Endothelial cell of umbilical vein (primary cell): ENCODE results near the gene TJP1. TPM values are rescaled to one million over a fixed set of nuclear protein-coding genes. Genes with fewer than 3 reads are reported as not detected.

Source experiments
- BruUV-seq: library from RNA; stranded (reverse); fragments of 400-500 nt; replicated peaks from 2 replicates; lab custom pipeline; 2021; lab: Mats Ljungman, UMichigan
- CTCF ChIA-PET: fragments of 300-600, 350-600 bp; sonication (Branson Sonifier 250); formaldehyde crosslinking; loops from one replicate; lab custom pipeline; 2021; ENCODE audit warnings: antibody characterized with exemption, inconsistent platforms; lab: Charles Lee
- POLR2A ChIA-PET: fragments of 300-600, 350-600 bp; sonication (Branson Sonifier 250); formaldehyde crosslinking; loops from one replicate; lab custom pipeline; 2021; ENCODE audit warnings: antibody characterized with exemption, inconsistent platforms; lab: Charles Lee
- DNase-seq: peaks from one replicate; pipeline ENCODE4 v3.0.0-alpha.2; 2011; ENCODE audit warnings: low read depth, low spot score
- FAIRE-seq: peaks from 2 replicates; lab custom pipeline; 2011; peaks lifted over from hg19 to GRCh38; lab: Jason Lieb, UNC
- H2AFZ ChIP-seq: 2 replicates; pipeline ENCODE4 v1.6.0; 2012; ENCODE audit warnings: low read depth, low read length, control low read depth, inconsistent platforms
- H3K27ac ChIP-seq: 2 replicates; pipeline ENCODE4 v1.5.1; 2011; ENCODE audit warnings: low read depth, mild to moderate bottlenecking, control low read depth, low read length, moderate library complexity; ENCODE audit not compliant: insufficient read depth
- H3K27me3 ChIP-seq, 2 experiments: 2 replicates each; pipeline versions ENCODE4 v1.6.0 to v1.6.1; 2011; ENCODE audit warnings: low read length in 2 of 2, mixed read lengths in 1 of 2; ENCODE audit not compliant: control insufficient read depth in 2 of 2, insufficient read depth in 2 of 2
- H3K36me3 ChIP-seq, 2 experiments: 2 replicates in 1 of 2; 3 replicates in 1 of 2; pipeline ENCODE4 v1.5.1; 2011; ENCODE audit warnings: low read length in 2 of 2, mild to moderate bottlenecking in 1 of 2, moderate library complexity in 1 of 2; ENCODE audit not compliant: control insufficient read depth in 2 of 2, insufficient read depth in 2 of 2; ENCODE audit errors: extremely low read depth in 1 of 2
- H3K4me1 ChIP-seq: 3 replicates; pipeline ENCODE4 v1.5.1; 2011; ENCODE audit warnings: mild to moderate bottlenecking, low read length; ENCODE audit not compliant: control insufficient read depth, insufficient read depth; ENCODE audit errors: extremely low read depth
- H3K4me2 ChIP-seq: 2 replicates; pipeline ENCODE4 v1.6.1; 2011; ENCODE audit warnings: low read length, control low read depth, mixed read lengths; ENCODE audit not compliant: insufficient read depth
- H3K4me3 ChIP-seq, 3 experiments: fragments of 200-600 bp in 1 of 3; sonication (generic), shearing (Covaris generic) in 1 of 3; replicated peaks in 1 of 3; 2 replicates each; pipeline ENCODE4 v1.5.1; 2011 to 2016; ENCODE audit warnings: control low read depth in 3 of 3, low read length in 3 of 3, mild to moderate bottlenecking in 2 of 3, inconsistent platforms in 1 of 3, low read depth in 1 of 3, moderate library complexity in 1 of 3; ENCODE audit not compliant: insufficient read depth in 1 of 3
- H3K79me2 ChIP-seq: 2 replicates; pipeline ENCODE4 v1.6.0; 2012; ENCODE audit warnings: low read length, inconsistent platforms; ENCODE audit not compliant: control insufficient read depth, insufficient read depth
- H3K9ac ChIP-seq: replicated peaks from 2 replicates; pipeline ENCODE3; 2011; ENCODE audit warnings: low read length, control low read depth; ENCODE audit not compliant: insufficient read depth; ENCODE audit errors: extremely low read depth
- H3K9me1 ChIP-seq: replicated peaks from 3 replicates; pipeline ENCODE4 v1.6.0; 2011; ENCODE audit warnings: mild to moderate bottlenecking, low read length; ENCODE audit not compliant: control insufficient read depth, insufficient read depth; ENCODE audit errors: extremely low read depth
- H3K9me3 ChIP-seq: replicated peaks from 2 replicates; pipeline ENCODE4 v1.5.1; 2012; ENCODE audit warnings: low read length, inconsistent platforms; ENCODE audit not compliant: control insufficient read depth, insufficient read depth
- H4K20me1 ChIP-seq: replicated peaks from 2 replicates; pipeline ENCODE3; 2011; ENCODE audit warnings: mild to moderate bottlenecking, low read length; ENCODE audit not compliant: control insufficient read depth, insufficient read depth; ENCODE audit errors: extremely low read depth
- EZH2 ChIP-seq: IDR thresholded peaks from 2 replicates; pipeline ENCODE4 v1.6.1; 2012; ENCODE audit warnings: borderline replicate concordance, low read depth, mild to moderate bottlenecking, moderate library complexity, low read length, inconsistent platforms; ENCODE audit not compliant: severe bottlenecking
- FOS ChIP-seq: IDR thresholded peaks from 2 replicates; pipeline ENCODE4 v1.6.1; 2011; ENCODE audit warnings: mild to moderate bottlenecking, low read length, moderate library complexity, borderline replicate concordance; ENCODE audit not compliant: insufficient read depth
- GATA2 ChIP-seq: IDR thresholded peaks from 2 replicates; pipeline ENCODE4 v1.7.0; 2011; ENCODE audit warnings: low read depth, mild to moderate bottlenecking, moderate library complexity, mixed read lengths, low read length; ENCODE audit not compliant: insufficient read length, insufficient read depth
- JUN ChIP-seq: IDR thresholded peaks from 2 replicates; pipeline ENCODE4 v1.6.1; 2011; ENCODE audit warnings: borderline replicate concordance, low read depth; ENCODE audit not compliant: insufficient read length, insufficient read depth
- MAX ChIP-seq: IDR thresholded peaks from 2 replicates; pipeline ENCODE4 v1.6.1; 2011; ENCODE audit not compliant: insufficient read depth, insufficient read length
- MYC ChIP-seq: IDR thresholded peaks from one replicate; pipeline ENCODE4 v1.6.1; 2011; ENCODE audit warnings: mild to moderate bottlenecking, low read depth, low read length
- POLR2A ChIP-seq: IDR thresholded peaks from 2 replicates; pipeline ENCODE4 v1.6.1; 2012; ENCODE audit warnings: low read depth, mild to moderate bottlenecking, control low read depth, low read length
- POLR2AphosphoS5 ChIP-seq: IDR thresholded peaks from 2 replicates; pipeline ENCODE4 v1.6.1; 2012; ENCODE audit warnings: low read depth, mild to moderate bottlenecking, control low read depth, low read length, moderate library complexity; ENCODE audit not compliant: insufficient read depth
- dilution Hi-C: fragments of 300-500 bp; cut with MboI; formaldehyde crosslinking; loops from one replicate; pipeline ENCODE4 v1.15.0; 2019; ENCODE audit warnings: low sequenced_read_pairs; ENCODE audit not compliant: extremely low pct_ligation_motif_present
- intact Hi-C: fragments of 100-400 bp; cut with micrococcal nuclease; formaldehyde crosslinking; loops from one replicate; pipeline ENCODE4 v1.10.0; 2022
- polyA plus RNA-seq, 4 experiments: library from polyadenylated mRNA; depleted of rRNA in 3 of 4; stranded (reverse) in 3 of 4; unstranded in 1 of 4; fragments of >200 nt; gene quantifications; 2 replicates each; pipeline versions ENCODE4 v1.2.1 to v1.2.3, GENCODE V29; 2011 to 2012; ENCODE audit warnings: missing spikeins in 1 of 4
- total RNA-seq: library from RNA; stranded (reverse); gene quantifications from 2 replicates; pipeline ENCODE4 v1.2.3, GENCODE V29; 2021
- TF ChIP-seq, protein P1 (sequence below), 2 donors: IDR thresholded peaks; 1 replicate in 1 of 2; 2 replicates in 1 of 2; pipeline ENCODE4 v1.5.1; 2011; ENCODE audit warnings: low read length in 2 of 2, mild to moderate bottlenecking in 2 of 2, moderate library complexity in 2 of 2, control low read depth in 1 of 2, inconsistent platforms in 1 of 2, low read depth in 1 of 2; ENCODE audit not compliant: insufficient read depth in 1 of 2; ENCODE audit errors: extremely low read depth in 1 of 2

TJP1 gene
- total and polyA plus RNA-seq, 2 donors (not counting 3 experiments of a cell fraction or from before 2014, with no cell fraction given) = 45.6 to 128 TPM

DNA sequence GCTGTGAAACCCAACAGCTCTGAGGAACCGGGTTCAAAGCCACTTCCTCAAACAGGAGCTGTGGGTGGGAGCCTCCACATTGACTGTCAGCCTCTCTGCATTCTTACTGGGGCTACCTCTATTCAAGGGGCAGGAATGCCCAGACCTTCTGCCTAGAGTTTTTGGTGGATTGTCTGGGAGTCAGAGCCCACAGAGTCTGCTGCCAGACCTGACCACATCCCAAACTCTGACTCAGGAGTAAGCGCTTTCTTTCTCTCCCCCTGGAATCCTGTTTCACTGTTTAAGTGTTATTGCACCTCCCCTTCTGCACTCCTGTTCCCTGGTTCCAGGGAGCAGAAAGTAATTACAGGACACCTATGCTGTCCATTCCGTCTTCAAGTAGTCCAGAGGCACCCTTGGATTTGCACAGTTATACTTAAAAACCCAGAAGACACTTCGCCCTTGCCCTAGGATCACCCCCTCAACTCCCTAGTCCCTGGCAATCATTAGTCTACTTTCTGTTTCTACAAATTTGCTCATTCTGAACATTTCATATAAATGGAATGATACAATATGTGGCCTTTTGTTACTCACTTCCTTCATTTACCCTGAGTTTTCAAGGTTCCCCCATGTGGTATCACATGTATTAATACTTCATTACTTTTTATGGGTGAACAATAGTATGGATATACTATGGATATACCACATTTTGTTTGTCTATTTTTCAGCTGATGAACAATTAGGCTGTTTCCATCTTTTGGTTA, 37.9 kb upstream of the TJP1 start:
- no peak overlapping the region for H3K9ac ChIP-seq
- H3K4me1 ChIP-seq = no peaks in the 10 kb centered on the region
- FAIRE-seq (no peak), DNase-seq (no peak)
- no peak overlapping the region for H3K4me3 ChIP-seq
- ChIA-PET POLR2A (no interaction called here), CTCF (interaction anchor here (2.0 to 3.5 kb wide), 2 partner anchors 10 to 65 kb away, joined by 5 to 15 read pairs; no protein-coding TSS in a partner anchor)
- no peaks in the 10 kb centered on the region for H3K36me3 ChIP-seq
- no peaks in the 10 kb centered on the region for H3K9me3 ChIP-seq
- no peak overlapping the region for H3K4me2 ChIP-seq
- intact Hi-C loops (loop anchor here (5.0 kb wide), 1 partner anchor 33 kb away; no protein-coding TSS in a partner anchor), dilution Hi-C loops (no loop called here)
- no peak overlapping the region for H3K27ac ChIP-seq
- no peak overlapping the region for H2AFZ ChIP-seq
- H4K20me1 ChIP-seq = no peaks in the 10 kb centered on the region
- no peak for TF ChIP-seq JUN
- TF ChIP-seq MAX = no peak
- no peak for TF ChIP-seq EZH2
- no peak for TF ChIP-seq POLR2AphosphoS5
- no peak for TF ChIP-seq FOS
- TF ChIP-seq, protein P1, sequence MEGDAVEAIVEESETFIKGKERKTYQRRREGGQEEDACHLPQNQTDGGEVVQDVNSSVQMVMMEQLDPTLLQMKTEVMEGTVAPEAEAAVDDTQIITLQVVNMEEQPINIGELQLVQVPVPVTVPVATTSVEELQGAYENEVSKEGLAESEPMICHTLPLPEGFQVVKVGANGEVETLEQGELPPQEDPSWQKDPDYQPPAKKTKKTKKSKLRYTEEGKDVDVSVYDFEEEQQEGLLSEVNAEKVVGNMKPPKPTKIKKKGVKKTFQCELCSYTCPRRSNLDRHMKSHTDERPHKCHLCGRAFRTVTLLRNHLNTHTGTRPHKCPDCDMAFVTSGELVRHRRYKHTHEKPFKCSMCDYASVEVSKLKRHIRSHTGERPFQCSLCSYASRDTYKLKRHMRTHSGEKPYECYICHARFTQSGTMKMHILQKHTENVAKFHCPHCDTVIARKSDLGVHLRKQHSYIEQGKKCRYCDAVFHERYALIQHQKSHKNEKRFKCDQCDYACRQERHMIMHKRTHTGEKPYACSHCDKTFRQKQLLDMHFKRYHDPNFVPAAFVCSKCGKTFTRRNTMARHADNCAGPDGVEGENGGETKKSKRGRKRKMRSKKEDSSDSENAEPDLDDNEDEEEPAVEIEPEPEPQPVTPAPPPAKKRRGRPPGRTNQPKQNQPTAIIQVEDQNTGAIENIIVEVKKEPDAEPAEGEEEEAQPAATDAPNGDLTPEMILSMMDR (IDR thresholded peaks at IDR 0.05; ENCODE audit: extremely low read depth in 1 of 2, insufficient read depth in 1 of 2, low read depth in 1 of 2, low read length in 2 of 2) = no peak
- no peak for TF ChIP-seq MYC
- no peak for TF ChIP-seq GATA2
- no peak for TF ChIP-seq POLR2A
- H3K27me3 ChIP-seq = peaks cover 0 to 2% of the 10 kb centered on the region in 2 experiments
- H3K79me2 ChIP-seq = no peaks in the 10 kb centered on the region
- no TSS peak for BruUV-seq
- H3K9me1 ChIP-seq = no peaks in the 10 kb centered on the region
